NCI-H146 (cell line): ENCODE measurements around the gene GNAQ.
"Not testable (repeated sequence)": the region's sequence is repeated elsewhere in the genome, so short reads cannot be mapped to it uniquely, and the experiment has no call there.

Experiments
- DNase-seq: peaks from one replicate; lab custom pipeline; 2025; lab: John Stamatoyannopoulos, UW

GNAQ gene

GRCh38 chr9:77771171-77771570 is 260.4 kb downstream of the GNAQ start:
- no peak for DNase-seq

- DNase-seq, result no peak
Observed at GRCh38 chr9:77770340-77770739, 261.3 kb downstream of the GNAQ start.

- DNase-seq, result no peak
Observed at GRCh38 chr9:77769246-77769645, 262.4 kb downstream of the GNAQ start.

GRCh38 chr9:77766587-77766986 is 265.0 kb downstream of the GNAQ start:
- DNase-seq, result no peak

- DNase-seq, result no peak
Observed at GRCh38 chr9:77765781-77766259, 265.8 kb downstream of the GNAQ start.

GRCh38 chr9:77764894-77765780 is 266.5 kb downstream of the GNAQ start:
- DNase-seq, result no peak

GRCh38 chr9:77763566-77763965 is 268.0 kb downstream of the GNAQ start:
- no peak for DNase-seq

- DNase-seq, result not testable (repeated sequence)
Observed at GRCh38 chr9:77760919-77761318, 270.7 kb downstream of the GNAQ start.

GRCh38 chr9:77759391-77759790 is 272.2 kb downstream of the GNAQ start:
- DNase-seq, result no peak

- DNase-seq, result no peak
Observed at GRCh38 chr9:77756449-77756848, 275.2 kb downstream of the GNAQ start.

GRCh38 chr9:77753180-77753579 is 278.4 kb downstream of the GNAQ start:
- DNase-seq, result no peak

GRCh38 chr9:77752554-77752953 is 279.1 kb downstream of the GNAQ start:
- no peak for DNase-seq

- peak; percentile 49 for DNase-seq
Observed at GRCh38 chr9:77751341-77752091, 280.1 kb downstream of the GNAQ start.

GRCh38 chr9:77750981-77751340 is 280.6 kb downstream of the GNAQ start:
- DNase-seq, result no peak

GRCh38 chr9:77750284-77750683 is 281.3 kb downstream of the GNAQ start:
- no peak for DNase-seq

GRCh38 chr9:77748214-77748772 is 283.3 kb downstream of the GNAQ start:
- DNase-seq, result no peak

- no peak for DNase-seq
Observed at GRCh38 chr9:77747163-77747562, 284.4 kb downstream of the GNAQ start.

GRCh38 chr9:77744841-77745430 is 286.7 kb downstream of the GNAQ start:
- no peak for DNase-seq

GRCh38 chr9:77743386-77743785 is 288.2 kb downstream of the GNAQ start:
- no peak for DNase-seq

- DNase-seq, result no peak
Observed at GRCh38 chr9:77738932-77739331, 292.7 kb downstream of the GNAQ start.

- DNase-seq, result no peak
Observed at GRCh38 chr9:77735494-77735893, 296.1 kb downstream of the GNAQ start.

GRCh38 chr9:77731930-77732329 is 299.7 kb downstream of the GNAQ start:
- no peak for DNase-seq
